Adipocyte (in vitro differentiated cells): ENCODE data around the gene TMBIM6.
"Not testable (repeated sequence)": the region's sequence is repeated elsewhere in the genome, so short reads cannot be mapped to it uniquely, and the experiment has no call there.

Source experiments
- DNase-seq: peaks from one replicate; pipeline ENCODE4 v3.0.0-alpha.2; 2015; ENCODE audit warnings: low read depth
- H3K27me3 ChIP-seq: replicated peaks from 2 replicates; pipeline ENCODE4 v1.7.0; 2013; ENCODE audit warnings: mild to moderate bottlenecking, low read length, moderate library complexity; ENCODE audit not compliant: control insufficient read depth, insufficient read depth
- H3K36me3 ChIP-seq: 2 replicates; pipeline ENCODE4 v1.7.0; 2013; ENCODE audit warnings: low read length, mild to moderate bottlenecking, moderate library complexity; ENCODE audit not compliant: control insufficient read depth, insufficient read depth, severe bottlenecking
- H3K4me1 ChIP-seq: 2 replicates; pipeline ENCODE4 v1.7.0; 2013; ENCODE audit warnings: mild to moderate bottlenecking, low read length, moderate library complexity; ENCODE audit not compliant: control insufficient read depth, insufficient read depth
- H3K4me3 ChIP-seq: 2 replicates; pipeline ENCODE4 v1.7.0; 2013; ENCODE audit warnings: mild to moderate bottlenecking, low read length, moderate library complexity
- H3K9ac ChIP-seq: 2 replicates; pipeline ENCODE4 v1.7.0; 2013; ENCODE audit warnings: mild to moderate bottlenecking, low read length, moderate library complexity
- H3K9me3 ChIP-seq: 2 replicates; pipeline ENCODE4 v1.7.0; 2013; ENCODE audit warnings: mild to moderate bottlenecking, low read length, moderate library complexity; ENCODE audit not compliant: control insufficient read depth

Gene TMBIM6

GRCh38 chr12:49706351-49707127 lies 34.8 kb upstream of the TMBIM6 start:
- peak overlapping the region; percentile 82 for H3K4me3 ChIP-seq
- H3K4me1 ChIP-seq: peaks cover 42% of the 10 kb centered on the region
- H3K27me3 ChIP-seq: peaks cover 15% of the 10 kb centered on the region
- peak overlapping the region; percentile 82 for H3K9ac ChIP-seq
- DNase-seq: peak; percentile 70
- no peaks in the 10 kb centered on the region for H3K36me3 ChIP-seq
- H3K9me3 ChIP-seq: no peaks in the 10 kb centered on the region

DNA sequence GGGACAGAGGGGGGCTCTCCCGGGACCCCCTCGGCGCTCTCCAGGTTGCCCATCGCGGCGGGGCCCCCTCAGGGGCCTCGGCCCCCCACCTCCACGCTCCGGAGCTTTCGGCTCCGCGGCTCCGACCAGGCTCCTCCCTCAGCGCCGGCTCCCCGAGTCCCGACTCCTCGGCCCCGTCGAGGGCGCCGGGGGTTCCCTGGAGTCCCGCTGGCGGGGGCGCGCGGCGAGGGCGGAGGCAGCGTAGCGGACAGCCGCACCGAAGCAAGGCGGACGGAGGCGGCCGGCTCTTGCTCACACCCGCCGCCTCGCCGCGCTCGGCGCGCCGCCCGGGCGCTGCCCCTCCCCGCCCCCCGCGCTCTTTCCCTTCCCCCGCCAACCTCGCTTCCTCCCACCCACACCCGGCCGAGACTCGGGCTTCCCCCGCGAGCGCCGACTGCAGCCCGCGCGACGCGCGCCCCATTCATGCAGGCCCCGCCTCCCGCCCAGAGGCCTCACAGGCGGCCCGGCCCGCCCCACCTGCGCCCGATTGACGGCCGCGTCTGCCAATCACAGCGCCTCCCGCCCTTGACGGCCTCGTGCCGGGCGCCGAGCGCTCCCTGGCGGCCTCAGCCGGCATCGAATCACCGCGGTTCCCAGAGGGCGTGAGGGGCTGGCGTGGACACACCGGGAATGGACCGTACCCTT lies 34.1 kb upstream of the TMBIM6 start, which contains the start of gene FMNL3:
TSS of gene FMNL3 (minus strand) at position 278 of the 684 bp plus-strand sequence. CDS start at position 53, 225 bp downstream.
- H3K36me3 ChIP-seq: no peaks in the 10 kb centered on the region
- no peaks in the 10 kb centered on the region for H3K9me3 ChIP-seq
- peaks cover 42% of the 10 kb centered on the region for H3K4me1 ChIP-seq
- peak within 1 kb of the TSS; percentile 82 for H3K9ac ChIP-seq
- H3K4me3 ChIP-seq: peak within 1 kb of the TSS; percentile 82
- DNase-seq: peak; percentile 99
- peaks cover 20% of the 10 kb centered on the region for H3K27me3 ChIP-seq

DNA sequence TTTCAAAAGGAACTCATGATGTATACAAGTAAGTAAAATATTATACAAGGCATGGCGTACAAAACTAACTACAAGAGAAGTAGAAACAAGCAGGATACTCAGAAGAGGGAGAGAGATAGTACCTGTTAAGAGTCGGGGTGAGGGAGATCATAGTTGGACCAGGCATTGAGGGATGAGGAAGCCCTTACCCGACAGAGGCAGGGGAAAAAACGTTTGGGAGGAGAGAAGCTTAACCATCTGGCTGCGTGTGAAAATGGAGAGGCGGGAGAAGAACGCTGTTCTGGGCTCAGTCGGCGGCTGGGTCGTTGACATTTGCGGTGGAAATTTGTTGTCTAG lies 33.6 kb upstream of the TMBIM6 start:
- H3K4me1 ChIP-seq: peaks cover 37% of the 10 kb centered on the region
- H3K4me3 ChIP-seq: peak overlapping the region; percentile 66
- no peaks in the 10 kb centered on the region for H3K36me3 ChIP-seq
- H3K27me3 ChIP-seq: peaks cover 20% of the 10 kb centered on the region
- no peak for DNase-seq
- H3K9ac ChIP-seq: peak overlapping the region; percentile 63
- no peaks in the 10 kb centered on the region for H3K9me3 ChIP-seq

- no peak for DNase-seq
- H3K9me3 ChIP-seq: no peaks in the 10 kb centered on the region
- no peak overlapping the region for H3K4me3 ChIP-seq
- H3K9ac ChIP-seq: no peak overlapping the region
- peaks cover 20% of the 10 kb centered on the region for H3K27me3 ChIP-seq
- peaks cover 28% of the 10 kb centered on the region for H3K4me1 ChIP-seq
- H3K36me3 ChIP-seq: no peaks in the 10 kb centered on the region
Observed at GRCh38 chr12:49708851-49709250, 32.5 kb upstream of the TMBIM6 start.

GRCh38 chr12:49713952-49714351 lies 27.4 kb upstream of the TMBIM6 start:
- H3K9ac ChIP-seq, H3K4me1 ChIP-seq, H3K4me3 ChIP-seq, H3K36me3 ChIP-seq, DNase-seq, H3K9me3 ChIP-seq: not testable (repeated sequence)
- H3K27me3 ChIP-seq: peaks cover 26% of the 10 kb centered on the region

DNA sequence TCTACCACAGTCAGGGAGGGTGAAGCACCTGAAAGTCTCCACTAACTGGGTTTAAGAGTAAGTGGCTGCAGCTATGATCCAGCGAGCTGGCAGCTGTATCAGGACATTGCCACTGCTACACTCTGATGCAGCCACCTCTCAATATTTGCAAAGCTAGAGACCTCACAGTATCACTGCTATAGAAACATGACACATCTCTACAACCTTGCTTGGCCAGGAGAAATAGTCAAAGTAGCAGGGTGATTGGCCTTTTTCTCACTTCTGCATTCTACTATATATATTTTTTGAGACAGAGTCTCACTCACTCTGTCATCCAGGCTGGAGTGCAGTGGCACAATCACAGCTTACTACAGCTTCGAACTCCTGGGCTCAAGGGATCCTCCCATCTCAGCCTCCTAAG lies 24.8 kb upstream of the TMBIM6 start:
- H3K4me1 ChIP-seq: no peaks in the 10 kb centered on the region
- H3K9ac ChIP-seq: no peak overlapping the region
- DNase-seq: no peak
- peaks cover 17% of the 10 kb centered on the region for H3K27me3 ChIP-seq
- H3K9me3 ChIP-seq: no peaks in the 10 kb centered on the region
- H3K4me3 ChIP-seq: no peak overlapping the region
- H3K36me3 ChIP-seq: no peaks in the 10 kb centered on the region

DNA sequence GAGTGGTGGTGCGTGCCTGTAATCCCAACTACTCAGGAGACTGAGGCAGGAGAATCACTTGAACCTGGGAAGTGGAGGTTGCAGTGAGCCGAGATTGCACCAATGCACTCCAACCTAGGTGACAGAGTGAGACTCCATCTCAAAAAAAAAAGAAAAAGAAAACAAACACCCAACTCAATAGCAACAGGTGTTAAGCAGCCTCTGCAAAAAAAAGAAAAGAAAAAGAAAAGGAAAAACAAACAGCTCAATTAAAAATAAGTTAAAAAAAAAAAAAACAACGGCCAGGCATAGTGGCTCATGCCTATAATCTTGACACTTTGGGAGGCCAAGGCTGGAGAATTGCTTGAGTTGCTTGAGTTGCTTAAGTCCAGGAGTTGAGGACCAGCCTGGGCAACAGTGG lies 23.6 kb upstream of the TMBIM6 start:
- H3K27me3 ChIP-seq: peaks cover 12% of the 10 kb centered on the region
- H3K9me3 ChIP-seq, H3K4me3 ChIP-seq, DNase-seq, H3K36me3 ChIP-seq, H3K4me1 ChIP-seq, H3K9ac ChIP-seq: not testable (repeated sequence)

DNA sequence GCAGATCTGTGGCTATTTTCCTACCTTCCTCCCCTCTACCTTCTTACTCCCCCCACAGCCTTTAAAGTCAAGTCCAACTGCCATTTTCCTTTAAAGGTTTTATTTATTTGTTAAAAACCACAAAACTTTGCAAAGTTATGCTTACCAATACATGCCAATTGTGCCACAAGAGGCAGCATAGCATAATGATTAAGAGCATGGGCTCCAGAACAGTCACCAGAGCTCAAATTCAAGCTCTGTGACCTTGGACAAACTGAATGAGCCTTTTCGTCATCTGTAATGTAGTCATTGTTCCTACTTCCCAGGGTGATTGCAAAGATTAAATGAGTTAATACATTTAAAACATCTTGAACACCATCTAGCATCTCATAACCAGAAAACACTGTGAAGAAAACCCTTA lies 21.1 kb upstream of the TMBIM6 start:
- peak; percentile 38 for DNase-seq
- Histone ChIP-seq H3K9me3 (no peaks in the 10 kb centered on the region), H3K4me1 (no peaks in the 10 kb centered on the region), H3K27me3 (peaks cover 19% of the 10 kb centered on the region), H3K9ac (no peak overlapping the region), H3K36me3 (no peaks in the 10 kb centered on the region), H3K4me3 (no peak overlapping the region)

DNA sequence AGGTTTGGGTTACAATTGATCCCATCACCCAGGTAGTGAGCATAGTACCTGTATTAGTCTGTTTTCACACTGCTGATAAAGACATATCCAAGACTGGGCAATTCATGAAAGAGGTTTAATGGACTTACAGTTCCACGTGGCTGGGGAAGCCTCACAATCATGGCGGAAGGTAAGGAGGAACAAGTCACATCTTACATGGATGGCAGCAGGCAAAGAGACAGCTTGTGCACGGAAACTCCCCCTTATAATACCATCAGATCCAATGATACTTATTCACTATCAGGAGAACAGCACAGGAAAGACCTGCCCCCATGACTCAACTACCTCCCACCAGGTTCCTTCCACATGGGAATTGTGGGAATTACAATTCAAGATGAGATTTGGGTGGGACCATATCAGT lies 20.0 kb upstream of the TMBIM6 start:
- not testable (repeated sequence) for DNase-seq, H3K4me3 ChIP-seq, H3K9ac ChIP-seq, H3K36me3 ChIP-seq, H3K4me1 ChIP-seq, H3K9me3 ChIP-seq
- peaks cover 19% of the 10 kb centered on the region for H3K27me3 ChIP-seq

- no peak overlapping the region for H3K9ac ChIP-seq
- no peaks in the 10 kb centered on the region for H3K9me3 ChIP-seq
- H3K27me3 ChIP-seq: peaks cover 7% of the 10 kb centered on the region
- DNase-seq: no peak
- no peaks in the 10 kb centered on the region for H3K36me3 ChIP-seq
- no peak overlapping the region for H3K4me3 ChIP-seq
- H3K4me1 ChIP-seq: peaks cover 3% of the 10 kb centered on the region
Observed at GRCh38 chr12:49728446-49728845, 12.9 kb upstream of the TMBIM6 start.

DNA sequence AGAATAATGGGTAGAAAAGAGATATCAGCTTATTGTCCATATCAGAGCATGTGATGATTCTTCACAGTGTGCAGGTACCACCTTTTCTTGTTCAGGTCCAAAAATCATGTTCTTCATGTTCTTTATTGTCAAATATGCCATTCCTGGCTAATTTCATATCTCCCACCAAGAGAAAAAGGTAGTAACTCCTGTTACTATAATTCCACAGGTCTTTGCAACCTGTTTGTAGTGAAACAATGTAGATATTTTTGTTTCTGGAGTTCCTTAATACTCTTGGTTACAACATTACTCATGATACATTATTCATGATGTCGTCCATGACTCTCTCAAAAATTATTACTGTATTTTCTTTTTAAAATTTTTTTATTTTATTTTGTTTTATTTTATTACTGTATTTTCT lies 11.3 kb upstream of the TMBIM6 start:
- Histone ChIP-seq H3K4me3 (no peak overlapping the region), H3K27me3 (peaks cover under 1% of the 10 kb centered on the region), H3K36me3 (no peaks in the 10 kb centered on the region), H3K9ac (no peak overlapping the region), H3K9me3 (no peaks in the 10 kb centered on the region), H3K4me1 (peaks cover 3% of the 10 kb centered on the region)
- DNase-seq: no peak
